ENCODE results near the gene ITGA7. TPM values are rescaled to one million over a fixed set of nuclear protein-coding genes. Genes with fewer than 3 reads are reported as not detected.

Gene ITGA7
- total and polyA plus RNA-seq, 4 donors: 34.4 to 115 (median 66.4) TPM

GRCh38 chr12:55636853-55637252, 70.9 kb downstream of the ITGA7 start, which contains the start of gene OR10P1:
Gene OR10P1, plus strand, starts transcription at chr12:55636892. Its CDS starts 0 bp downstream, at chr12:55636892.
- DNase-seq (ENCODE audit: low read depth in 4 of 6, low spot score in 6 of 6): no peak
- Histone ChIP-seq H3K36me3 (ENCODE audit: control insufficient read depth, insufficient read depth, low read length) (no peaks in the 10 kb centered on the region), H3K27ac (ENCODE audit: low read depth, low read length) (no peak within 1 kb of the TSS), H3K27me3 (ENCODE audit: control insufficient read depth, insufficient read depth, low read length) (no peaks in the 10 kb centered on the region), H3K9me3 (ENCODE audit: control insufficient read depth, insufficient read depth, low read length) (no peaks in the 10 kb centered on the region), H3K4me1 (ENCODE audit: control insufficient read depth, insufficient read depth, low read length) (peaks cover 3% of the 10 kb centered on the region), H3K4me3 (ENCODE audit: low read depth, low read length) (no peak within 1 kb of the TSS)
- WGBS (ENCODE audit: insufficient coverage): 85% methylated on average over 6 of the region's 6 CpGs

GRCh38 chr12:55636116-55636655, 71.5 kb downstream of the ITGA7 start:
- no peaks in the 10 kb centered on the region for H3K27me3 ChIP-seq (ENCODE audit: control insufficient read depth, insufficient read depth, low read length)
- 91% methylated on average over 6 of the region's 6 CpGs for WGBS (ENCODE audit: insufficient coverage)
- no peaks in the 10 kb centered on the region for H3K4me1 ChIP-seq (ENCODE audit: control insufficient read depth, insufficient read depth, low read length)
- no peak overlapping the region for H3K4me3 ChIP-seq (ENCODE audit: low read depth, low read length)
- no peak overlapping the region for H3K27ac ChIP-seq (ENCODE audit: low read depth, low read length)
- DNase-seq (ENCODE audit: low read depth in 4 of 6, low spot score in 6 of 6): no peak
- no peaks in the 10 kb centered on the region for H3K36me3 ChIP-seq (ENCODE audit: control insufficient read depth, insufficient read depth, low read length)
- H3K9me3 ChIP-seq (ENCODE audit: control insufficient read depth, insufficient read depth, low read length): no peaks in the 10 kb centered on the region

Small RNA genes within 50 kb of the gene (small RNA-seq; reads per million reads assigned to genes)
- gene AC009779.1 (ENCODE audit: low replicate concordance) (not detected), gene AC009779.5 (ENCODE audit: low replicate concordance) (not detected), gene RF00017 (ENCODE audit: low replicate concordance) (not detected)

Other genes with a start within 250 kb of the ITGA7 start
- gene OR6C70, start 237.8 kb downstream of the ITGA7 start, total RNA-seq: not detected
- not detected for gene OR6C70, start 237.8 kb downstream of the ITGA7 start, polyA plus RNA-seq (ENCODE audit: insufficient read length in 2 of 2)
- gene OR6C68, start 215.5 kb downstream of the ITGA7 start, total RNA-seq: not detected
- not detected for gene OR6C68, start 215.5 kb downstream of the ITGA7 start, polyA plus RNA-seq (ENCODE audit: insufficient read length in 2 of 2)
- not detected for gene OR6C4, start 158.3 kb downstream of the ITGA7 start, total RNA-seq
- gene OR6C4, start 158.3 kb downstream of the ITGA7 start, polyA plus RNA-seq (ENCODE audit: insufficient read length in 2 of 2): not detected
- gene OR2AP1, start 135.4 kb downstream of the ITGA7 start, total RNA-seq: not detected
- gene OR2AP1, start 135.4 kb downstream of the ITGA7 start, polyA plus RNA-seq (ENCODE audit: insufficient read length in 2 of 2): not detected
- not detected for gene OR10P1, start 71.0 kb downstream of the ITGA7 start, total RNA-seq
- not detected for gene OR10P1, start 71.0 kb downstream of the ITGA7 start, polyA plus RNA-seq (ENCODE audit: insufficient read length in 2 of 2)
- 100 to 1,000 TPM in 1 of 2 donors, 10 to 100 TPM in 1; 45.7 to 187 TPM for gene BLOC1S1, start 8.1 kb upstream of the ITGA7 start, total RNA-seq
- 100 to 1,000 TPM; 142 to 154 TPM for gene BLOC1S1, start 8.1 kb upstream of the ITGA7 start, polyA plus RNA-seq (ENCODE audit: insufficient read length in 2 of 2)
- gene RDH5, start 12.5 kb upstream of the ITGA7 start, total RNA-seq: 10 to 100 TPM in 1 of 2 donors, 1 to 10 TPM in 1; 7.7 to 15.4 TPM
- 10 to 100 TPM in 1 of 2 donors, 1 to 10 TPM in 1; 9.2 to 18.3 TPM for gene RDH5, start 12.5 kb upstream of the ITGA7 start, polyA plus RNA-seq (ENCODE audit: insufficient read length in 2 of 2)
- gene CD63, start 21.1 kb upstream of the ITGA7 start, total RNA-seq: 100 to 1,000 TPM; 419 to 943 TPM
- gene CD63, start 21.1 kb upstream of the ITGA7 start, polyA plus RNA-seq (ENCODE audit: insufficient read length in 2 of 2): 100 to 1,000 TPM; 485 to 576 TPM
- gene GDF11, start 35.2 kb upstream of the ITGA7 start, total RNA-seq: 10 to 100 TPM in 1 of 2 donors, 1 to 10 TPM in 1; 9.6 to 10.1 TPM
- gene GDF11, start 35.2 kb upstream of the ITGA7 start, polyA plus RNA-seq (ENCODE audit: insufficient read length in 2 of 2): 10 to 100 TPM; 32.3 to 36.1 TPM
- 10 to 100 TPM; 52.9 to 98.1 TPM for gene SARNP, start 109.8 kb upstream of the ITGA7 start, total RNA-seq
- 10 to 100 TPM; 86.5 to 95.9 TPM for gene SARNP, start 109.8 kb upstream of the ITGA7 start, polyA plus RNA-seq (ENCODE audit: insufficient read length in 2 of 2)
- 10 to 100 TPM; 12.6 to 29.9 TPM for gene ORMDL2, start 110.1 kb upstream of the ITGA7 start, total RNA-seq
- 10 to 100 TPM; 23.4 to 25.7 TPM for gene ORMDL2, start 110.1 kb upstream of the ITGA7 start, polyA plus RNA-seq (ENCODE audit: insufficient read length in 2 of 2)
- 10 to 100 TPM; 27.7 to 40.1 TPM for gene DNAJC14, start 121.7 kb upstream of the ITGA7 start, total RNA-seq
- gene DNAJC14, start 121.7 kb upstream of the ITGA7 start, polyA plus RNA-seq (ENCODE audit: insufficient read length in 2 of 2): 10 to 100 TPM; 24.9 to 25.7 TPM
- 1 to 10 TPM in 1 of 2 donors, under 1 TPM in 1; 0.20 to 1.5 TPM for gene MMP19, start 135.0 kb upstream of the ITGA7 start, total RNA-seq
- under 1 TPM; 0.54 to 0.74 TPM for gene MMP19, start 135.0 kb upstream of the ITGA7 start, polyA plus RNA-seq (ENCODE audit: insufficient read length in 2 of 2)
- 10 to 100 TPM; 17.8 to 31.5 TPM for gene PYM1, start 220.0 kb upstream of the ITGA7 start, total RNA-seq
- gene PYM1, start 220.0 kb upstream of the ITGA7 start, polyA plus RNA-seq (ENCODE audit: insufficient read length in 2 of 2): 10 to 100 TPM; 33.2 to 36.7 TPM
- 10 to 100 TPM; 19.5 to 33.3 TPM for gene DGKA, start 223.3 kb upstream of the ITGA7 start, total RNA-seq
- 10 to 100 TPM; 33.1 to 35.0 TPM for gene DGKA, start 223.3 kb upstream of the ITGA7 start, polyA plus RNA-seq (ENCODE audit: insufficient read length in 2 of 2)